ENCODE results near the gene BCAS4.

Gene BCAS4

DNA sequence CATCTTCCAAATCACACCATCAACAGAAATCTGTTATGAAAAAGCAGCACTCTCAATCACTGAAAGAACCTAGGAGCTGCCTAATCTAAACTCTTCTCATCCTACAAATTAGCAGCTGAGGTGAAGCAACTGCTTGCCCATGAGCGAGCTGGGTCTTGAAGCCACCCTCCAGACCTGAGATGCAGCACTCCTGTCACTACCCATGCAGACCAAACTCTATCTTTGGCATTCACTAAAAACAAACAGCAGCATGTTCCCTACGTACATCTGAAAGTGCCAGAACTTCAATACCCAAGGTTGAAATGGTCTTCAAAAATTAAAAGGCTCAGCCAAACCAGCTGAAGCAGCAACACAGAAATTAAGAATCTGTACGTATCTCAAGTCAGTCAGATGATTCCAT lies 122.1 kb downstream of the BCAS4 start:
- no peak for DNase-seq

DNA sequence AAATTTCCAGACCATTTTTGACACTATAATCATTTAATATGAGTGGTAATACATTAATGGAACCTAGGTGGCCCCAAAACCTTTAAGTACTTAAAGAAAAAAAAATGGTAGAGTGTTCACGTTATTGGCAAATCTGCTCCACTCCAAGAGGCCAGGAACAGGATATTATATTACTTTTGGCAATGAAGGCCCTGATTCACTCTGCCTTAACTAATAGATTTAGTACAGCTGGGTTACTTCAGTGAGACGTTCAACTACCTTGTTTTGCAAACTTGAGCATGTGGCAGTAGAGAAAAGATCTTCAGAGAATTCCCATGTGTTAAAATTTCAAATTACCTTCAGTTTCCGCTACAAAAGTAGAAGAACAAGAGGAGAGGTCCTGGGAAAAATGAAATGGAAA lies 123.5 kb downstream of the BCAS4 start:
- no peak for DNase-seq

DNA sequence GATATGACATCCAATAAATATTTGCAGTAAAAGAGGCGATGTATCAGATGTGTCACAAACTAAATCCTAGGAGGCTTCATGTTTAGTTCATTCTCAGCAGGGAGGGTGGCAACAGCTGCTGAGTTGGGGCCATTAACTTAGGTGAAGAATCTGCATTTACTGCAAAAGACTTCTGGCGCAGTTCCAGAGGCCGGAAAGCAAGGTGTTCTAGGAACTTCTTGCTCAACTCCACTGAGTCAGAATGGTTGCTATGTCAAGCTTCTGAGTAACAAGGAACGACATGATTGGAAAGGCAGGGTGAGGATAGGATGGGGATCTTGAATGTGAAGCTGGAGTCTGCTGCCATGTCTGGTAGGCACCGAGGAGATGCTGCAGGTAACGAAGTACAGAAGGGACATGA lies 124.7 kb downstream of the BCAS4 start:
- peak; percentile 48 for DNase-seq

DNA sequence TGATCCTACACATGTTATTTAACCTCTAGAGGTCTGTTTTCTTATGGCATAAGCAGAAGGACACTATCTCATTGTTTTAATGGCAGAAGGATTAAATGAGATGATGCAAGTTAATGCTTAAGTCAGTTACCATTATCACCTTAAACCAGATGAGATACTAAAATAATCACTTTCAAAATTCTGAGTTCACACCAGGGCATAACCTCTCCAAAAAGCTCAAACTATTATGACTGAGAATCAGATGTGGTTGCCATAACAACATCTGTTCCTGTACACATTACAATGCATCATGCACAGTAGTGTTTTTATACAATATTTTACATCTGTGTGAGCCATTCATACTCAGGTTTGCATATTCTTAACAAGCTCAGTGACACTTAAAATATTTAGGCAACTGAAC lies 126.1 kb downstream of the BCAS4 start:
- DNase-seq: no peak

DNA sequence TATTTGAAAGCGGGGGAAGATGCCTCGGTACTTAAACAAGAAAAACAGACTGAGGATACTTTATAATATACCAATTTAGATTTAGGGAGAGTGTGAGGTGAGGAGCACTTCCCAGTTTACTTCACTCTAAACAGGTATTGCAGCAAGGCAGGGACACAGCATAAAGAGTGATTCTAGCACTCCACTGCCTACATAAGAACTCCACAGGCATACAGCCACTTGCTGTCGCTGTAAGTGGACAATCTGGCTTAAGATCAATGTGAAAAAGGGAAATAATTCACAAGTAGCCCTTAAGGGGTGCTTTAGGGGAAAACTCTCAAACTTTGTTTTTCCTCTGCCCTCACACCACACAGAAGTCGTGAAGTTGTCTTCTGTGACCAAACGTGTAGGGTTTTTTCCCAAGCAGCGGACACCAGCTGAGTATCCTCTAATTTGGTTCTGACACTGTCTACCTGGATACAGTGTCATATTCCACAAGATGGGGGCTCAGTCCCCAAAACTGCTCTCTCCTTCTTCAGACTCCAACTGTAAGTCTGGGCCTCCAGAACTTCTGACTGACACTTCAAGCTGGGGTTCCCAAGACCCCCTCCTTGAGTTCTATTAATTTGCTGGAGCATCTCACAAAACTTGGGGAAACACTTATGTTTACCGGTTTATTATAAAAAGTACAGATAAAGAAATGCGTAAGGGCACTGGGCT lies 127.1 kb downstream of the BCAS4 start:
- no peak for DNase-seq

DNA sequence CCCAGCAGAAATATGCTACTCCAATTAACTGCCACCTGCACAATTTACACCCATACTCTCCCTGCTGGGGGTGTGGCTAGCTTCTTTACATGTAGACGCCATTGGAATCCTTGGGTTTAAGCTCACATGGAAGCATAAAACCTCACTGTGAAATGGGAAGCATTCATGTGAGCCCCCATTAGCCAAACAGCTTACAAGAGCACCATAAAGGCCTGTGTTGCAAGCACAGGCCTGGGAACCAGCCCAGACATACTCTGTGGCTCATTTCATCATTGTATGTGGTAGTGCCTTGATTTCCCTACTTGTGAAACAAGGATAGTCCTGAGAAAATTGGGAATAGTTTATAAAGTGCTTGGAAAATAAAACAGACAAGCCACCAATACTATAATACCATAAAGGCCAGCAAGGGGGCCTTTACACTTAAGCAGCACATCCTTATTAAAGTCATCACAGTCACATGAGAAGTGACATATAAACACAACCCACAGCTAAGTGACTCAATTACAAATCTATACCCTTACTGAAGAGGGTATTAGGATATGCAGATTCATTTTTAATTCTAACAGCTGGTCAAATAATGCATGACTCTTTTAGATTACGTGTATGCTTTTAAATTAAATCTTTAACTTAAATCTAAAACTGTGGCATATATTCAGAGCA lies 129.5 kb downstream of the BCAS4 start:
- DNase-seq: no peak

DNA sequence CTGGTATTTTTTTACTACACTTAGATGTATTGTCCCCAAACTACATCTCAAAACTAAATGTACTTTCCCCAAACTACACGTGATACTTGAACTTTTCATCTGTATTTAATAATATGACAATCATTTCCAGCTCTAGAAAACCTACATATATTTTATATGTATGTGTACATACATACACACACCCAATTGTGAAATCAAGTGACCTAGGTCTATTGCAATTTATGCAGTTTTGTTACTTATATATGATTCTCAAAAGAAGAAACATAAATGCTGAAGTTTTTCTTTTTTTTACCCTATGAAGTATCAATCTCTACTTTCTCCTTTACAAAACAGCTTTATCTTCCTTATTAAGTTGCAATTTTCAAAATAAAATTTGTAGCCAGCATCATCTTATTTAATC lies 131.7 kb downstream of the BCAS4 start:
- DNase-seq: no peak

Measured in RPMI8226 (cell line).